Right lobe of liver (tissue), 6 donors: ENCODE data around the gene RNF31. TPM values are rescaled to one million over a fixed set of nuclear protein-coding genes. Genes with fewer than 3 reads are reported as not detected.

Source experiments
- ATAC-seq, 4 donors: fragments of 200-7000 bp; cut with Tn5 transposase; one replicate each; pipeline ENCODE4 v1.9.1; 2020; ENCODE audit warnings: mild to moderate bottlenecking in 4 of 4, moderate library complexity in 4 of 4
- DNase-seq, 3 donors: peaks; one replicate each; pipeline ENCODE4 v3.0.0-alpha.2; 2020
- H3K27ac ChIP-seq, 3 donors: fragments of 200-600 bp; one replicate each; pipeline ENCODE4 v1.8.0; 2022
- H3K27me3 ChIP-seq, 2 donors: fragments of 200-600 bp; one replicate each; pipeline ENCODE4 v1.8.0; 2022
- H3K36me3 ChIP-seq, 4 donors: fragments of 200-600 bp; sonication (generic) in 1 of 4; one replicate each; pipeline versions ENCODE4 v1.5.1 to v1.8.0; 2017 to 2022; ENCODE audit warnings: control low read depth in 1 of 4
- H3K4me1 ChIP-seq, 4 donors: fragments of 200-600 bp; sonication (generic) in 1 of 4; one replicate each; pipeline versions ENCODE4 v1.5.1 to v1.8.0; 2017 to 2022; ENCODE audit warnings: control low read depth in 1 of 4
- H3K4me3 ChIP-seq, 3 donors: fragments of 200-600 bp; one replicate each; pipeline ENCODE4 v1.8.0; 2022
- H3K9me3 ChIP-seq, 4 donors: fragments of 200-600 bp; sonication (generic) in 1 of 4; one replicate each; pipeline versions ENCODE4 v1.5.1 to v1.8.0; 2017 to 2022; ENCODE audit warnings: control low read depth in 1 of 4
- CTCF ChIP-seq, 4 donors: fragments of 200-600 bp in 3 of 4; fragments of 450-650 bp in 1 of 4; IDR thresholded peaks; one replicate each; pipeline versions ENCODE4 v1.5.1 to v1.8.0; 2016 to 2022; ENCODE audit warnings: antibody characterized with exemption in 4 of 4, mild to moderate bottlenecking in 2 of 4
- POLR2A ChIP-seq: fragments of 450-650 bp; IDR thresholded peaks from one replicate; pipeline ENCODE4 v1.6.1; 2017; ENCODE audit warnings: antibody characterized with exemption, mild to moderate bottlenecking
- WGBS: methylation state at CpG from one replicate; pipeline ENCODE4 v1.1.6; 2018; ENCODE audit warnings: low coverage, low lambda C conversion rate; ENCODE audit not compliant: insufficient coverage; ENCODE audit errors: missing lambda C conversion rate; 5-methylcytosine and 5-hydroxymethylcytosine counted together
- intact Hi-C, 2 donors: fragments of 100-400 bp; cut with DNase I; formaldehyde crosslinking; loops; one replicate each; pipeline versions ENCODE4 v1.11.2 to v1.14.1; 2022
- total RNA-seq, 6 experiments: library from RNA; depleted of rRNA in 2 of 6; stranded (reverse); fragments of >200 nt in 2 of 6; fragmentation: NEBNext Ultra II Directional in 3 of 6; extraction: Animal tissue kit (Norgen Biotek cat#: 25700) in 3 of 6; gene quantifications; one replicate each; pipeline versions ENCODE4 v1.1.0 to v1.2.4, GENCODE V29; 2016 to 2023
- donor health status: DM: no; HTN: yes; CAD: no.
- donor health status: DM: no; HTN: no; CAD: no.
- donor health status: DM: no; HTN: no; CAD: no.
- donor health status: DM: no; HTN: yes; CAD: no.
- donor health status: DM: no; HTN: yes; CAD: no.

RNF31 gene
- total RNA-seq, 6 experiments from 2014 or later = 17.5 to 39.6 (median 26.2) TPM

GRCh38 chr14:24127673-24128072 lies 19.6 kb upstream of the RNF31 start:
- no peak for DNase-seq
- ATAC-seq = no peak
- WGBS = 94% methylated on average over 2 of the region's 2 CpGs
- no peak for TF ChIP-seq CTCF (IDR thresholded peaks at IDR 0.05)
- TF ChIP-seq POLR2A = no peak
- intact Hi-C loops = no loop called here
- H3K4me3 ChIP-seq = no peak overlapping the region
- peaks cover 0 to 17% (median 4%) of the 10 kb centered on the region in 4 donors for H3K36me3 ChIP-seq
- no peaks in the 10 kb centered on the region for H3K9me3 ChIP-seq
- peaks cover 0 to 31% (median 14%) of the 10 kb centered on the region in 4 donors for H3K4me1 ChIP-seq
- H3K27ac ChIP-seq = no peak overlapping the region
- no peaks in the 10 kb centered on the region for H3K27me3 ChIP-seq

GRCh38 chr14:24129410-24129998 lies 17.8 kb upstream of the RNF31 start:
- peaks cover 0 to 31% (median 15%) of the 10 kb centered on the region in 4 donors for H3K4me1 ChIP-seq
- no peaks in the 10 kb centered on the region for H3K36me3 ChIP-seq
- no peaks in the 10 kb centered on the region for H3K9me3 ChIP-seq
- WGBS = 98% methylated on average over 5 of the region's 8 CpGs
- intact Hi-C loops = no loop called here
- TF ChIP-seq POLR2A = no peak
- TF ChIP-seq CTCF (IDR thresholded peaks at IDR 0.05) = no peak
- no peaks in the 10 kb centered on the region for H3K27me3 ChIP-seq
- H3K27ac ChIP-seq = no peak overlapping the region
- no peak overlapping the region for H3K4me3 ChIP-seq
- no peak for DNase-seq
- no peak for ATAC-seq

- Histone ChIP-seq H3K4me3 (peak within 1 kb of the TSS in 1 of 3 donors; percentile 18), H3K27me3 (no peaks in the 10 kb centered on the region), H3K27ac (peak within 1 kb of the TSS; percentile 61 to 86 (median 81)), H3K4me1 (peaks cover 0 to 34% (median 15%) of the 10 kb centered on the region in 4 donors), H3K9me3 (no peaks in the 10 kb centered on the region), H3K36me3 (no peaks in the 10 kb centered on the region)
- intact Hi-C loops = no loop called here
- WGBS = 66% methylated on average over 4 of the region's 5 CpGs
- no peak for TF ChIP-seq CTCF (IDR thresholded peaks at IDR 0.05)
- TF ChIP-seq POLR2A = no peak
- DNase-seq (no peak), ATAC-seq (no peak)
Measured at GRCh38 chr14:24130380-24130716, 16.9 kb upstream of the RNF31 start, which contains the start of gene FITM1. Gene FITM1 (plus strand): TSS chr14:24130659. CDS start chr14:24131564, 905 bp downstream.

GRCh38 chr14:24130717-24131548 lies 16.4 kb upstream of the RNF31 start:
- peaks cover 0 to 35% (median 15%) of the 10 kb centered on the region in 4 donors for H3K4me1 ChIP-seq
- ATAC-seq (peak; percentile 60 to 74 (median 70)), DNase-seq (peak; percentile 55 to 91 (median 78))
- no peaks in the 10 kb centered on the region for H3K36me3 ChIP-seq
- H3K27me3 ChIP-seq = no peaks in the 10 kb centered on the region
- WGBS = 11% methylated on average over 2 of the region's 7 CpGs
- peak overlapping the region; percentile 61 to 86 (median 81) for H3K27ac ChIP-seq
- peak overlapping the region in 1 of 3 donors; percentile 18 for H3K4me3 ChIP-seq
- no peaks in the 10 kb centered on the region for H3K9me3 ChIP-seq
- TF ChIP-seq CTCF (IDR thresholded peaks at IDR 0.05) (no peak), POLR2A (peak; percentile 30)
- intact Hi-C loops = no loop called here
